ENCODE results near the gene DERA.

GRCh38 chr12:15861404-15861803 is 49.7 kb upstream of the DERA start:
- TF ChIP-seq, protein P1, sequence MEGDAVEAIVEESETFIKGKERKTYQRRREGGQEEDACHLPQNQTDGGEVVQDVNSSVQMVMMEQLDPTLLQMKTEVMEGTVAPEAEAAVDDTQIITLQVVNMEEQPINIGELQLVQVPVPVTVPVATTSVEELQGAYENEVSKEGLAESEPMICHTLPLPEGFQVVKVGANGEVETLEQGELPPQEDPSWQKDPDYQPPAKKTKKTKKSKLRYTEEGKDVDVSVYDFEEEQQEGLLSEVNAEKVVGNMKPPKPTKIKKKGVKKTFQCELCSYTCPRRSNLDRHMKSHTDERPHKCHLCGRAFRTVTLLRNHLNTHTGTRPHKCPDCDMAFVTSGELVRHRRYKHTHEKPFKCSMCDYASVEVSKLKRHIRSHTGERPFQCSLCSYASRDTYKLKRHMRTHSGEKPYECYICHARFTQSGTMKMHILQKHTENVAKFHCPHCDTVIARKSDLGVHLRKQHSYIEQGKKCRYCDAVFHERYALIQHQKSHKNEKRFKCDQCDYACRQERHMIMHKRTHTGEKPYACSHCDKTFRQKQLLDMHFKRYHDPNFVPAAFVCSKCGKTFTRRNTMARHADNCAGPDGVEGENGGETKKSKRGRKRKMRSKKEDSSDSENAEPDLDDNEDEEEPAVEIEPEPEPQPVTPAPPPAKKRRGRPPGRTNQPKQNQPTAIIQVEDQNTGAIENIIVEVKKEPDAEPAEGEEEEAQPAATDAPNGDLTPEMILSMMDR (IDR thresholded peaks at IDR 0.05), result no peak
- no peak for TF ChIP-seq POLR2A (IDR thresholded peaks at IDR 0.05)
